Measurements from ENCODE around the gene ENTPD8. TPM values are rescaled to one million over a fixed set of nuclear protein-coding genes. Genes with fewer than 3 reads are reported as not detected.

Gene ENTPD8
- total RNA-seq, 1 donor from 2014 or later = not detected

DNA sequence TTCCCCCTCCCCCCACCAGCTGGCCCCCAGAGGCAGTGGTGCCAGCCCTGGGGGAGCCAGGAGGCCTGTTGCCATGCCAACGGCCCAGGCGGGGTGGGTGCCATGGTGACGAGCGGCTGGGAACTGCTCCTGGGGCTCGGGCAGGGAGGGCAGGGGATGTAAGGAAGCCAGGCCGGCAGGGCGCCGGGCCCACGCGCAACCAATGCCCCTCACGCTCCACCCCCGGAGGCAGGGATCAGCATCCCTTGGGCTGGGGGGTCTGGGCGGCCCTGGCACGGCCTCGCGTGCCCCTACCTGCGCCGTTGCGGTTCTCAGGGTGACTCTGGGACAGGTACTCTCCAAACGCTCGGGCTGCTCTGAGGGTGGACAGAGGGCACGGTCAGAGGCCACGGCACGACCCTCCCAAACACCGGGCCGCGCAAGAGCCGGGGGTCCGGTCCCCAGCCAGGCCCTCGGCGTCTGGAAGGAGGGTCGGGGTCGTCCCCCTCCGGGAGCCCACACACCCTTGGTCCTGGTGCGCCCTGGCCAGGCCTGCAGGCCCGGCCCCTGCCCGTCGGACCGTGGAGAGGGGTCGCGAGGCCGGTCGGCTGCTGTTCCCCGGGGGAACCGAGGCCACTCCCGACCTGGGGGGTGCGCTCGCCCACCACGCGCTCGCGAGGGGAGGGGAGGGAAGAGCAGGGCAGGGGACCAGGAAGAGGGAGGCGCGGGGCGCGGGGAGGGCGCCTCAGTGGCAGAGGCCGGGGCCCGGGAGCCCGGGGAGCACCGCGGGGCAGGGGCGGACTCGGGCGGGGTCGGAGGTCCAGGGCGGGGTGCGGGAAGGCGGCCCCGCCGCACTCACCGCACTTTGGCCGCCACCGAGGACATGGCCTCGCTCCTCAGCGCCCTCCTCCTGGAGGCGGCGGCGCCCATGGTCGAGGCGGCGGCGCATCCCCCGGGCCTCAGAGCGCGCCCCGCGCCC is 17.3 kb upstream of the ENTPD8 start:
- H3K27me3 Mint-ChIP-seq = no peaks in the 10 kb centered on the region
- no peak overlapping the region for H3K27ac Mint-ChIP-seq
- peak; percentile 84 for DNase-seq
- H3K9me3 Mint-ChIP-seq = no peaks in the 10 kb centered on the region
- H3K4me3 Mint-ChIP-seq = peak overlapping the region; percentile 39
- intact Hi-C loops (cut with micrococcal nuclease) = loop anchor here (1.0 to 10.0 kb wide), 3 partner anchors 94 to 664 kb away; partner anchors contain the start of genes ARRDC1, CCDC183, MRPL41 and PNPLA7
- H3K4me1 Mint-ChIP-seq = peaks cover 17% of the 10 kb centered on the region
- peaks cover 17% of the 10 kb centered on the region for H3K36me3 Mint-ChIP-seq (ENCODE audit: low read depth)

GRCh38 chr9:137457406-137458193 is 16.4 kb upstream of the ENTPD8 start:
- no peak for DNase-seq

GRCh38 chr9:137456864-137457405 is 15.8 kb upstream of the ENTPD8 start:
- no peak overlapping the region for H3K27ac Mint-ChIP-seq
- H3K9me3 Mint-ChIP-seq = no peaks in the 10 kb centered on the region
- DNase-seq = no peak
- H3K4me3 Mint-ChIP-seq = peak overlapping the region; percentile 39
- intact Hi-C loops (cut with micrococcal nuclease) = loop anchor here (5.0 to 10.0 kb wide), 2 partner anchors 95 to 662 kb away; partner anchors contain the start of genes CCDC183, MRPL41, PNPLA7 and TMEM141
- peaks cover 19% of the 10 kb centered on the region for H3K4me1 Mint-ChIP-seq
- H3K27me3 Mint-ChIP-seq = no peaks in the 10 kb centered on the region
- H3K36me3 Mint-ChIP-seq (ENCODE audit: low read depth) = peaks cover 24% of the 10 kb centered on the region

More at GRCh38 chr9:137457406-137458193, 16.4 kb upstream of the ENTPD8 start:
- Mint-ChIP-seq H3K4me1 (peaks cover 17% of the 10 kb centered on the region), H3K9me3 (no peaks in the 10 kb centered on the region), H3K4me3 (peak overlapping the region; percentile 58), H3K27ac (peak overlapping the region; percentile 53), H3K27me3 (no peaks in the 10 kb centered on the region), H3K36me3 (ENCODE audit: low read depth) (peaks cover 17% of the 10 kb centered on the region)
- intact Hi-C loops (cut with micrococcal nuclease) = loop anchor here (5.0 to 10.0 kb wide), 2 partner anchors 95 to 663 kb away; partner anchors contain the start of genes CCDC183, MRPL41, PNPLA7 and TMEM141

- Mint-ChIP-seq H3K36me3 (ENCODE audit: low read depth) (peaks cover 24% of the 10 kb centered on the region), H3K9me3 (no peaks in the 10 kb centered on the region), H3K27me3 (no peaks in the 10 kb centered on the region), H3K4me1 (peaks cover 22% of the 10 kb centered on the region), H3K27ac (no peak overlapping the region), H3K4me3 (peak overlapping the region; percentile 39)
- intact Hi-C loops (cut with micrococcal nuclease) = loop anchor here (5.0 to 10.0 kb wide), 2 partner anchors 96 to 661 kb away; partner anchors contain the start of genes CCDC183, MRPL41, PNPLA7 and TMEM141
- DNase-seq = no peak
Measured at GRCh38 chr9:137456061-137456863, 15.1 kb upstream of the ENTPD8 start.

DNA sequence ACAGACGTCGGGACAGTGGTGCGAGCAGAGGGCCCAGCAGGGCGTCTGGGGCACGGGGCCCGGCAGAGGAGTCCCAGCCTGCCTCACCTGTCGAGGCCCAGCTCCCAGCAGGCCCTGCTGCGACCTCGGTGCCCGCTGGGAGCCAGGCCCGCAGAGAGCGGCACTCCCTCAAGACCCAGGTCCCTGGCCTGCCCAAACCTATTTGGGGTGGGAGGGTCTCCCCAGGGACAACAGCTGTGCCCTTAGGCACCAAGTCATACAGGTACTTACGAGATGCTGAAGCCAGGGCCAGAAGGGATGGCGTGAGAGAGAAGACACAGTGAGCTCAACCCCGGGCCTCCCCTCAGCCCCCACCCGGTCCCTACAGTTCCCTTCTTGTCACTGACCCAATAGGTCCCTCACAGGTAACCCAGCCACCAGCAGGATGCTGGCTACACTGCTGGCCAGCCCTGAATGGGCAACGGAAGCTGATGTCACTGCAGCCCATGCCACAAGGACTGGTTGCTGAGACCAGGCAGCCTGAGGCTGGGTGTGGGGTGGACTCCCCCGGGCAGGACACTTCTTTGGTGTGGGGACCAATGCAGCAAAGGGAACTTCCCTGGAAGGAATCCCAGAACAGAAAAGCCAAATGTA is 14.3 kb upstream of the ENTPD8 start:
- DNase-seq = no peak
- H3K36me3 Mint-ChIP-seq (ENCODE audit: low read depth) = peaks cover 24% of the 10 kb centered on the region
- H3K4me3 Mint-ChIP-seq = peak overlapping the region; percentile 39
- H3K4me1 Mint-ChIP-seq = peaks cover 25% of the 10 kb centered on the region
- H3K27ac Mint-ChIP-seq = no peak overlapping the region
- no peaks in the 10 kb centered on the region for H3K27me3 Mint-ChIP-seq
- no peaks in the 10 kb centered on the region for H3K9me3 Mint-ChIP-seq
- intact Hi-C loops (cut with micrococcal nuclease) = loop anchor here (5.0 to 10.0 kb wide), 2 partner anchors 97 to 661 kb away; partner anchors contain the start of genes CCDC183, MRPL41, PNPLA7 and TMEM141

DNA sequence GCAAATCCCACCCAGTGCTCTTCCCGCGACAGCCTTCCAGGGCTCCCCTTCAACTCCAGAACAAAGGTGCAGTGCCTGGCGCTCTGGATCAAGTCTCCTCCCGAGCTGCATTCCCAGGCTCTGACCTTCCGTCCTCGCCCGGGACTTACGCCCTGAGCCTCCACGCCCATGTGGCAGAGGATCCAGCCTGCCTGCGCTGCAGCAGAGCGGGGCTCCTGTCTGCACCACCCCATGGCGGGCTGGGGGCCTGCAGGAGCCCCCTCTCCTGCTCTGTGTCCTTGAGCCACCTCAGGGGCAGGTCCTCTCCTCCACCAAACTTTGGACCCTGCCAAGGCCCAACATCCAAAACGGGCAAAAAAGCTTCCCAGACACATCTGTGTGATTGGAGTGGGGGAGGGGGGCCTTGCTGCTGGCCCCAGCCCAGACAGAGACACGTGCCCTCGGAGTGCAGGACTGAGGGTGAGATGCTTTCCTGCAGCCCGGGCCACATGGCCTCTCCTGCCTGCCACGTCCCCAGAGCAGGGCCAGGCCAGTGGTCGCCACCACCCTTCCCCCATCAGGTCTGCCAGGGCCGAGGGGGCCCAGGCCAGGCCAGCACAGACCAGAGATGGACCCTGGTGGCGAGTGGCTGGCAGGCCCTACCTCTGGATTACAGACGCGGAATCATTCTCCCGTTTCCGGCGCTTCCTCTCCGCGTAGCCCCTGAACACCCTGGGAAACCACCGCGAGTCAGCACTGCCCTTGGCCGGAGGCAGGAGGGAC is 13.6 kb upstream of the ENTPD8 start:
- peak overlapping the region; percentile 76 for H3K4me3 Mint-ChIP-seq
- peaks cover 27% of the 10 kb centered on the region for H3K4me1 Mint-ChIP-seq
- no peak for DNase-seq
- no peak overlapping the region for H3K27ac Mint-ChIP-seq
- no peaks in the 10 kb centered on the region for H3K9me3 Mint-ChIP-seq
- peaks cover 28% of the 10 kb centered on the region for H3K36me3 Mint-ChIP-seq (ENCODE audit: low read depth)
- no peaks in the 10 kb centered on the region for H3K27me3 Mint-ChIP-seq
- intact Hi-C loops (cut with micrococcal nuclease) = loop anchor here (5.0 to 10.0 kb wide), 3 partner anchors 98 to 972 kb away; partner anchors contain the start of genes CCDC183, MRPL41, PNPLA7 and SEC16A

DNA sequence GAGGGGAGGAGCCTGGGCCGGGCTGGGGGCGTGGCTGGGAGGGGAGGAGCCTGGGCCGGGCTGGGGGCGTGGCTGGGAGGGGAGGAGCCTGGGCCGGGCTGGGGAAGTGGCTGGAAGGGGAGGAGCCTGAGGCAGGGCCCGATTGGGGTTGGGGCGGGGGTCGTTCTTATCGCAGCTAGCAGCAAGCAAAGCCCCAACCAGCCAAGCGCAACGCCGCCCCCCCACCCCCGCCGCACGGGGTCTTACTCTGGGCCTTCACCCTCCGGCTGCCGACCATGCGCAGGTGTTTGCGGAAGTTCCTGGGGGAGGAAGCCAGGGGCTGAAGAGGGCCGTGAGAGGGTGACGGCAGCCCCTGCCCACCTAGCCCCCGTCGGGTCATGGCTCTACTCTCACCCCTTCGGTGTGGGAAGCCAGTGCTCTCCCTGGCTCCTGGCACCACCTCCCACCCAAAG is 13.0 kb upstream of the ENTPD8 start:
- H3K36me3 Mint-ChIP-seq (ENCODE audit: low read depth) = peaks cover 33% of the 10 kb centered on the region
- H3K27me3 Mint-ChIP-seq = no peaks in the 10 kb centered on the region
- no peaks in the 10 kb centered on the region for H3K9me3 Mint-ChIP-seq
- intact Hi-C loops (cut with micrococcal nuclease) = loop anchor here (5.0 to 10.0 kb wide), 2 partner anchors 659 to 972 kb away; partner anchors contain the start of genes CCDC183, SEC16A and TMEM141
- peak overlapping the region; percentile 76 for H3K4me3 Mint-ChIP-seq
- DNase-seq = peak; percentile 89
- peaks cover 25% of the 10 kb centered on the region for H3K4me1 Mint-ChIP-seq
- no peak overlapping the region for H3K27ac Mint-ChIP-seq

GRCh38 chr9:137453643-137454081 is 12.5 kb upstream of the ENTPD8 start:
- peaks cover 34% of the 10 kb centered on the region for H3K36me3 Mint-ChIP-seq (ENCODE audit: low read depth)
- no peak overlapping the region for H3K27ac Mint-ChIP-seq
- no peaks in the 10 kb centered on the region for H3K9me3 Mint-ChIP-seq
- H3K4me1 Mint-ChIP-seq = peaks cover 25% of the 10 kb centered on the region
- DNase-seq = peak; percentile 90
- H3K27me3 Mint-ChIP-seq = no peaks in the 10 kb centered on the region
- intact Hi-C loops (cut with micrococcal nuclease) = loop anchor here (5.0 to 10.0 kb wide), 2 partner anchors 659 to 971 kb away; partner anchors contain the start of genes CCDC183, SEC16A and TMEM141
- H3K4me3 Mint-ChIP-seq = peak overlapping the region; percentile 61

GRCh38 chr9:137452761-137453642 is 11.8 kb upstream of the ENTPD8 start:
- no peaks in the 10 kb centered on the region for H3K27me3 Mint-ChIP-seq
- no peak overlapping the region for H3K27ac Mint-ChIP-seq
- intact Hi-C loops (cut with micrococcal nuclease) = loop anchor here (5.0 to 10.0 kb wide), 2 partner anchors 658 to 971 kb away; partner anchors contain the start of genes CCDC183, SEC16A and TMEM141
- H3K4me3 Mint-ChIP-seq = no peak overlapping the region
- peaks cover 34% of the 10 kb centered on the region for H3K36me3 Mint-ChIP-seq (ENCODE audit: low read depth)
- H3K9me3 Mint-ChIP-seq = no peaks in the 10 kb centered on the region
- DNase-seq = peak; percentile 62
- H3K4me1 Mint-ChIP-seq = peaks cover 25% of the 10 kb centered on the region

DNA sequence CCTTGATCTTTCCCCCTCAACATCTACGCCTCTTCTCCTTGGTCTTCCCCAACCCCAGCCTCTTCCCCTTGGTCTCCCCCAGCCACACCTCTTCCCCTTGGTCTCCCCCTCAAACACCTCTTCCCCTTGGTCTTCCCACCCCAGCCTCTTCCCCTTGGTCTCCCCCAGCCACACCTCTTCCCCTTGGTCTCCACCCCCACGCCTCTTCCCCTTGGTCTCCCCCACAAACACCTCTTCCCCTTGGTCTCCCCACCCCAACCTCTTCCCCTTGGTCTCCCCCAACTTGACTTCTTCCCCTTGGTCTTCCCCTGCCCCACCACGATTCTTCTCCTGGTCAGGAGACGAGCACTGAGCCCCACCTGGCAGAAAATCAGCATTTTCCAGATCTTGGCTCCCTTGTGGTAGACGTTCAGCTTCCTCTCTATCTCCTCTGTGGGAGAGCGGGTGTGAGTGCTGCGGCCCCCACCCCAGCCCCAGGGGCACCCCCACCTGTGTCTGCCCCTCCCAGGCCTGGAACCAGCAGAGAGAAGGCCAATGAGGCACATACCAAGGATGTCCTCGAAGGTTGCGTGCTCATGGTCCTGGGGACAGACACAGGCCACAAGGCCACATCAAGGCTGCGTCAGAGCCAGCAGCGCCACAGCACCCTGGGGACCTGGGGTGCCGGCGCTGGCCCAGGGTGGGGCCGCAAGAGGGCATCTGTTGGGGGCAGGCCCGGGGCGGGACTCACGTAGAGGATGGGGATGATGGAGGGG is 11.0 kb upstream of the ENTPD8 start:
- Mint-ChIP-seq H3K9me3 (no peaks in the 10 kb centered on the region), H3K27ac (peak overlapping the region; percentile 19), H3K4me1 (peaks cover 25% of the 10 kb centered on the region), H3K4me3 (peak overlapping the region; percentile 52), H3K27me3 (no peaks in the 10 kb centered on the region), H3K36me3 (ENCODE audit: low read depth) (peaks cover 34% of the 10 kb centered on the region)
- intact Hi-C loops (cut with micrococcal nuclease) = loop anchor here (5.0 to 10.0 kb wide), 2 partner anchors 657 to 970 kb away; partner anchors contain the start of genes CCDC183, SEC16A and TMEM141
- peak; percentile 58 for DNase-seq
